ENCODE results near the gene FSHR. TPM values are rescaled to one million over a fixed set of nuclear protein-coding genes. Genes with fewer than 3 reads are reported as not detected.

The FSHR gene
- total RNA-seq, 1 donor from 2014 or later: not detected

- Histone ChIP-seq H3K4me3 (ENCODE audit: low read depth, low read length) (no peak overlapping the region), H3K27me3 (ENCODE audit: control insufficient read depth, insufficient read depth, low read length) (no peaks in the 10 kb centered on the region), H3K36me3 (ENCODE audit: control insufficient read depth, insufficient read depth, low read length) (no peaks in the 10 kb centered on the region)
- DNase-seq (ENCODE audit: low read depth): no peak
- no peak for TF ChIP-seq CTCF (IDR thresholded peaks at IDR 0.05; ENCODE audit: insufficient read depth, low read length, poor library complexity, severe bottlenecking)
Measured at GRCh38 chr2:49053156-49053555, 101.2 kb downstream of the FSHR start.

GRCh38 chr2:49050265-49050664 lies 104.0 kb downstream of the FSHR start:
- no peak for TF ChIP-seq CTCF (IDR thresholded peaks at IDR 0.05; ENCODE audit: insufficient read depth, low read length, poor library complexity, severe bottlenecking)
- Histone ChIP-seq H3K36me3 (ENCODE audit: control insufficient read depth, insufficient read depth, low read length) (no peaks in the 10 kb centered on the region), H3K27me3 (ENCODE audit: control insufficient read depth, insufficient read depth, low read length) (no peaks in the 10 kb centered on the region), H3K4me3 (ENCODE audit: low read depth, low read length) (no peak overlapping the region)
- no peak for DNase-seq (ENCODE audit: low read depth)

DNA sequence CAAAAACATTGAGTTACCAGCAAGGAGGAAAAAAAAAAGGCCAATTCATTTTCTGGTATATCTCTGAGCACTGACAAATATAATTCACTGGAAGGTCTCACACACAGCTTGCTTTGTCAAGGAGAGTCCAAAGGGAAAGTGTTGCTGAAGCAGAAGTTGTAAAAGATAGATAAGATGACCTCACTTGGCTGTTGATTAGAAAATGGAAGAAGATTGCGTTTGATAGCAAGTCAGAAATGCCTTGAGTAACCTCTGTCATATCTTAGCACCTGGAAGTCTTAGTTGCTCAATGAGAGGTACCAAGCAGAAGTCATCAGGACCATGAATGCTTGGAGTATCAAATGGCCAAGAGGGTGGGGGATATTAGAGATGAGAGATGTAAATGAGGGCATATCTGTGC lies 105.2 kb downstream of the FSHR start:
- DNase-seq (ENCODE audit: low read depth): no peak
- Histone ChIP-seq H3K27me3 (ENCODE audit: control insufficient read depth, insufficient read depth, low read length) (no peaks in the 10 kb centered on the region), H3K4me3 (ENCODE audit: low read depth, low read length) (no peak overlapping the region), H3K36me3 (ENCODE audit: control insufficient read depth, insufficient read depth, low read length) (no peaks in the 10 kb centered on the region)
- no peak for TF ChIP-seq CTCF (IDR thresholded peaks at IDR 0.05; ENCODE audit: insufficient read depth, low read length, poor library complexity, severe bottlenecking)

GRCh38 chr2:49045083-49045482 lies 109.2 kb downstream of the FSHR start:
- no peak for TF ChIP-seq CTCF (IDR thresholded peaks at IDR 0.05; ENCODE audit: insufficient read depth, low read length, poor library complexity, severe bottlenecking)
- H3K4me3 ChIP-seq (ENCODE audit: low read depth, low read length): no peak overlapping the region
- no peaks in the 10 kb centered on the region for H3K27me3 ChIP-seq (ENCODE audit: control insufficient read depth, insufficient read depth, low read length)
- no peak for DNase-seq (ENCODE audit: low read depth)
- no peaks in the 10 kb centered on the region for H3K36me3 ChIP-seq (ENCODE audit: control insufficient read depth, insufficient read depth, low read length)

DNA sequence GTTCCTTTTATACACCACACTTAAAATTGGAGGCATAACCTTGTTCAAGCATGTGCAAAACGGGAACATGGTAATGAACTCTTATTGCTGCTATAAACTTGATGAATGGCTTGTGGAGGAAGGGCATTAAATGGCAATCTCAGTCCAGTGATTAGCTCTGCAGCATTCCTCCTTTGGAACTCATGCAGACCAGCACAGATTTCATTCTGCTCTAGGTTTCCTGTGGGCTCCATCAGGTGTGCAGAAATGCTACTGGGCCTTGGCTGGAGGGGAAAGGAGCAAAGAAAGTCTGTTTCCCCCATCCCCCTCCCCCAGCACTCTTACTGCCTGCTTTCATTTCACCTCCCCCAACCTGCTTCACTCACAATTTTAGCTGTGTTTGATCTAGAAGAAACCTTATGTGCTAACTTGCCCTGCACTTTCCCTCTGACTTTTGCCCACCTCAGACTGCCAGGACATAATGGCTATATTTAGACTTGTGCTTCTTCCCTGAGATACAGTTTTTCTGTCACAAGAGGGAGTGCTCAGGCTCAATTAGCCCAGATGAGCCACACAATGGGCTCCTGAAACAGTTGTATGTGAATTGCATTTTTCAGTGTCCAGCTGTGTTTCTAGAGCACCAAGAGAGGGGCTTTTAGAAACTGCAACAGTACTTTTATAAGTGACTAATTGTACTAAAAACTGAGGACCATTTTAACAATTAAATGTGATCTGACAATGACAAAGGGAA lies 109.8 kb downstream of the FSHR start:
- Histone ChIP-seq H3K27me3 (ENCODE audit: control insufficient read depth, insufficient read depth, low read length) (no peaks in the 10 kb centered on the region), H3K4me3 (ENCODE audit: low read depth, low read length) (no peak overlapping the region), H3K36me3 (ENCODE audit: control insufficient read depth, insufficient read depth, low read length) (no peaks in the 10 kb centered on the region)
- no peak for TF ChIP-seq CTCF (IDR thresholded peaks at IDR 0.05; ENCODE audit: insufficient read depth, low read length, poor library complexity, severe bottlenecking)
- DNase-seq (ENCODE audit: low read depth): no peak

GRCh38 chr2:49043405-49043982 lies 110.8 kb downstream of the FSHR start:
- Histone ChIP-seq H3K4me3 (ENCODE audit: low read depth, low read length) (no peak overlapping the region), H3K36me3 (ENCODE audit: control insufficient read depth, insufficient read depth, low read length) (no peaks in the 10 kb centered on the region), H3K27me3 (ENCODE audit: control insufficient read depth, insufficient read depth, low read length) (no peaks in the 10 kb centered on the region)
- TF ChIP-seq CTCF (IDR thresholded peaks at IDR 0.05; ENCODE audit: insufficient read depth, low read length, poor library complexity, severe bottlenecking): no peak
- DNase-seq (ENCODE audit: low read depth): no peak
